WTC11 (cell line): ENCODE results near the gene GRAMD1B. TPM values are rescaled to one million over a fixed set of nuclear protein-coding genes. Genes with fewer than 3 reads are reported as not detected.

Experiments
- ATAC-seq: fragments of 200-7000 bp; cut with Tn5 transposase; 2 replicates; pipeline ENCODE4 v1.10.0; 2021; ENCODE audit warnings: mild to moderate bottlenecking, moderate library complexity
- CTCF ChIA-PET: fragments of 300-600 bp; sonication (Branson Sonifier 250); formaldehyde crosslinking; loops from one replicate; lab custom pipeline; 2021; ENCODE audit warnings: antibody characterized with exemption; lab: Charles Lee
- POLR2A ChIA-PET: fragments of 350-600 bp; sonication (Branson Sonifier 250); formaldehyde crosslinking; loops from one replicate; lab custom pipeline; 2021; ENCODE audit warnings: antibody characterized with exemption; lab: Charles Lee
- DNase-seq: peaks from one replicate; pipeline ENCODE4 v3.0.0; 2021; ENCODE audit warnings: low spot score
- H3K27ac Mint-ChIP-seq: 2 replicates; pipeline ENCODE4 v1.8.0; 2021; ENCODE audit warnings: mixed read lengths
- H3K27me3 Mint-ChIP-seq: 2 replicates; pipeline ENCODE4 v1.8.0; 2021; ENCODE audit warnings: low read depth, mild to moderate bottlenecking, moderate library complexity, mixed read lengths
- H3K36me3 Mint-ChIP-seq: 2 replicates; pipeline ENCODE4 v1.8.0; 2021; ENCODE audit warnings: mixed read lengths
- H3K4me1 Mint-ChIP-seq: 2 replicates; pipeline ENCODE4 v1.8.0; 2022; ENCODE audit warnings: mixed read lengths
- H3K4me3 Mint-ChIP-seq: 2 replicates; pipeline ENCODE4 v1.8.0; 2021; ENCODE audit warnings: mild to moderate bottlenecking, moderate library complexity, mixed read lengths
- H3K9me3 Mint-ChIP-seq: 2 replicates; pipeline ENCODE4 v1.8.0; 2021; ENCODE audit warnings: mixed read lengths
- ESRRA ChIP-seq: sonication (generic); formaldehyde crosslinking; IDR thresholded peaks from 2 replicates; pipeline ENCODE4 v1.8.1; 2022; ENCODE audit warnings: mild to moderate bottlenecking, missing genetic modification reagents, borderline replicate concordance
- FOXJ3 ChIP-seq: sonication (generic); formaldehyde crosslinking; IDR thresholded peaks from 2 replicates; pipeline ENCODE4 v1.9.0; 2021; ENCODE audit warnings: missing genetic modification reagents, mild to moderate bottlenecking, borderline replicate concordance
- GTF2I ChIP-seq: fragments of 250-450 bp; sonication (Bioruptor Pico); conservative IDR thresholded peaks from 2 replicates; pipeline ENCODE4 v1.4.0; 2021; ENCODE audit warnings: mild to moderate bottlenecking
- IRF2 ChIP-seq: sonication (generic); formaldehyde crosslinking; IDR thresholded peaks from 2 replicates; pipeline ENCODE4 v1.8.0; 2022; ENCODE audit warnings: low read depth, missing genetic modification reagents, borderline replicate concordance
- JAZF1 ChIP-seq: fragments of 250-450 bp; sonication (Bioruptor Pico); IDR thresholded peaks from 2 replicates; pipeline ENCODE4 v1.9.0; 2021; ENCODE audit warnings: moderate library complexity, mild to moderate bottlenecking, inconsistent platforms
- JUN ChIP-seq: sonication (generic); formaldehyde crosslinking; IDR thresholded peaks from 2 replicates; pipeline ENCODE4 v1.8.0; 2023; ENCODE audit warnings: mild to moderate bottlenecking, missing genetic modification reagents
- NR3C1 ChIP-seq: sonication (generic); formaldehyde crosslinking; conservative IDR thresholded peaks from 2 replicates; pipeline ENCODE4 v1.8.1; 2023; ENCODE audit warnings: low read depth, mild to moderate bottlenecking, missing genetic modification reagents
- OVOL2 ChIP-seq: fragments of 250-450 bp; sonication (Bioruptor Pico); IDR thresholded peaks from 2 replicates; pipeline ENCODE4 v1.9.0; 2021; ENCODE audit warnings: mild to moderate bottlenecking, borderline replicate concordance
- PRDM15 ChIP-seq: sonication (generic); formaldehyde crosslinking; IDR thresholded peaks from 2 replicates; pipeline ENCODE4 v1.8.0; 2022; ENCODE audit warnings: missing genetic modification reagents
- SOX15 ChIP-seq: fragments of 250-450 bp; sonication (Bioruptor Pico); IDR thresholded peaks from 2 replicates; pipeline ENCODE4 v1.9.0; 2021; ENCODE audit warnings: mild to moderate bottlenecking
- SP1 ChIP-seq: sonication (generic); formaldehyde crosslinking; conservative IDR thresholded peaks from 2 replicates; pipeline ENCODE4 v1.8.1; 2022; ENCODE audit warnings: missing genetic modification reagents
- TEAD1 ChIP-seq: sonication (generic); formaldehyde crosslinking; IDR thresholded peaks from 2 replicates; pipeline ENCODE4 v1.8.0; 2022; ENCODE audit warnings: mild to moderate bottlenecking, missing genetic modification reagents
- TP53 ChIP-seq: sonication (generic); formaldehyde crosslinking; IDR thresholded peaks from 2 replicates; pipeline ENCODE4 v1.8.1; 2023; ENCODE audit warnings: mild to moderate bottlenecking, missing genetic modification reagents
- ZBTB21 ChIP-seq: sonication (generic); formaldehyde crosslinking; IDR thresholded peaks from 2 replicates; pipeline ENCODE4 v1.8.1; 2023; ENCODE audit warnings: mild to moderate bottlenecking, missing genetic modification reagents, borderline replicate concordance
- ZNF232 ChIP-seq: sonication (generic); formaldehyde crosslinking; IDR thresholded peaks from 2 replicates; pipeline ENCODE4 v1.8.0; 2022; ENCODE audit warnings: mild to moderate bottlenecking, missing genetic modification reagents
- ZNF281 ChIP-seq: sonication (generic); formaldehyde crosslinking; IDR thresholded peaks from 2 replicates; pipeline ENCODE4 v1.8.0; 2023; ENCODE audit warnings: mild to moderate bottlenecking, missing genetic modification reagents
- ZNF423 ChIP-seq: fragments of 250-450 bp; sonication (Bioruptor Pico); IDR thresholded peaks from 2 replicates; pipeline ENCODE4 v2.1.2; 2022; ENCODE audit warnings: mild to moderate bottlenecking, moderate library complexity
- ZNF425 ChIP-seq: fragments of 250-450 bp; sonication (Bioruptor Pico); conservative IDR thresholded peaks from 2 replicates; pipeline ENCODE4 v1.9.0; 2021; ENCODE audit warnings: mild to moderate bottlenecking
- total RNA-seq: library from RNA; stranded (reverse); gene quantifications from 3 replicates; pipeline ENCODE4 v1.2.3, GENCODE V29; 2021
- TF ChIP-seq, protein P1 (sequence below): sonication (generic); formaldehyde crosslinking; IDR thresholded peaks from 2 replicates; pipeline ENCODE4 v1.8.0; 2023; ENCODE audit warnings: missing genetic modification reagents, mild to moderate bottlenecking, borderline replicate concordance

The GRAMD1B gene
- total RNA-seq, 1 experiment from 2014 or later, result 31.5 TPM

DNA sequence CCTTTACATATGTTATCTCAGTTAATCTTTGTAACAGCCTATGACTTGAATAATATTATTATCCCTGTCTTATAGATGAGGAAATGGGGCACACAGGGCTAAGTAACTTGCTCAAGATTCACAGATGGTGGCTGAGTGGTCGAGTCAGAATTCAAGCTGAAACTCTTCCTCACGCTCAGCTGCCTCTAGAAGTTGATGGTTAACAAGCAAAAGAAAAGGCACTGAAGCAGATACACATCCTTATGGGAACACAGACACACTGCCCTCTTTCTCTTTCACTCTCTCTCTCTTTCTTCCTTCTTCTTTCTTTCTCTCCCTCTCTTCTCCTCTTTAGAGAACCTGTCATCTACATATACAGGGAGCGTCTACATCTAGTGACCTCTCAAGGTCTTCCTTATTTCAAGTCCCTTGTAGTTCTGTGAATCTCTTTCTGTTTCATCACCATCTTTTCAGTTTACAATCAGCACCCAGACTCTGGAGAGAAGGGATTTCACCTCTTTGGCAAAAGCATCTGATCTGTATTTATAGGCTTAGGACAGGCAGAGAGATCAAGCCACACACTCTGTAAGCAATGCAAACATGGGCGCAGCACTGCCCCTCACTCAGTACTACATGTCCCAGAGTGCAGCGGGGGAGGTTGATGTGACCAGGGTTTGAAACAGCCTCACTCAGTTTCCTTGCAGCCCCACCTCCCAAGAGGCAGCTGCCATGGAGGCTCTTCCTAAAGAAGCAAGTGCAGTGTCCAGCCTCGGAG, 75.7 kb downstream of the GRAMD1B start:
- ChIA-PET POLR2A (interaction anchor here (1.1 kb wide), 1 partner anchor 11 kb away, joined by 4 read pairs; no protein-coding TSS in a partner anchor), CTCF (interaction anchor here (0.9 to 1.9 kb wide), 5 partner anchors 11 to 271 kb away, joined by 3 to 6 read pairs (median 4); no protein-coding TSS in a partner anchor)
- Mint-ChIP-seq H3K4me3 (no peak overlapping the region), H3K27ac (peak overlapping the region; percentile 11), H3K27me3 (no peaks in the 10 kb centered on the region), H3K36me3 (no peaks in the 10 kb centered on the region), H3K4me1 (peaks cover 36% of the 10 kb centered on the region), H3K9me3 (no peaks in the 10 kb centered on the region)
- TF ChIP-seq ZNF423 (CRISPR knock-in tag) (no peak), ZNF232 (no peak), SP1 (CRISPR knock-in tag) (no peak), ZNF281 (CRISPR knock-in tag) (no peak), OVOL2 (no peak), ZBTB21 (CRISPR knock-in tag) (no peak), IRF2 (CRISPR knock-in tag) (no peak)
- DNase-seq, result peak; percentile 67
- peak; percentile 90 for ATAC-seq

- TF ChIP-seq ZNF425 (CRISPR knock-in tag) (no peak), PRDM15 (CRISPR knock-in tag) (no peak), GTF2I (CRISPR knock-in tag) (no peak), JAZF1 (CRISPR knock-in tag) (no peak), ESRRA (CRISPR knock-in tag) (no peak), SOX15 (no peak), JUN (no peak), FOXJ3 (CRISPR knock-in tag) (no peak), TEAD1 (CRISPR knock-in tag) (no peak), NR3C1 (no peak), TP53 (CRISPR knock-in tag) (no peak)
- TF ChIP-seq, protein P1, sequence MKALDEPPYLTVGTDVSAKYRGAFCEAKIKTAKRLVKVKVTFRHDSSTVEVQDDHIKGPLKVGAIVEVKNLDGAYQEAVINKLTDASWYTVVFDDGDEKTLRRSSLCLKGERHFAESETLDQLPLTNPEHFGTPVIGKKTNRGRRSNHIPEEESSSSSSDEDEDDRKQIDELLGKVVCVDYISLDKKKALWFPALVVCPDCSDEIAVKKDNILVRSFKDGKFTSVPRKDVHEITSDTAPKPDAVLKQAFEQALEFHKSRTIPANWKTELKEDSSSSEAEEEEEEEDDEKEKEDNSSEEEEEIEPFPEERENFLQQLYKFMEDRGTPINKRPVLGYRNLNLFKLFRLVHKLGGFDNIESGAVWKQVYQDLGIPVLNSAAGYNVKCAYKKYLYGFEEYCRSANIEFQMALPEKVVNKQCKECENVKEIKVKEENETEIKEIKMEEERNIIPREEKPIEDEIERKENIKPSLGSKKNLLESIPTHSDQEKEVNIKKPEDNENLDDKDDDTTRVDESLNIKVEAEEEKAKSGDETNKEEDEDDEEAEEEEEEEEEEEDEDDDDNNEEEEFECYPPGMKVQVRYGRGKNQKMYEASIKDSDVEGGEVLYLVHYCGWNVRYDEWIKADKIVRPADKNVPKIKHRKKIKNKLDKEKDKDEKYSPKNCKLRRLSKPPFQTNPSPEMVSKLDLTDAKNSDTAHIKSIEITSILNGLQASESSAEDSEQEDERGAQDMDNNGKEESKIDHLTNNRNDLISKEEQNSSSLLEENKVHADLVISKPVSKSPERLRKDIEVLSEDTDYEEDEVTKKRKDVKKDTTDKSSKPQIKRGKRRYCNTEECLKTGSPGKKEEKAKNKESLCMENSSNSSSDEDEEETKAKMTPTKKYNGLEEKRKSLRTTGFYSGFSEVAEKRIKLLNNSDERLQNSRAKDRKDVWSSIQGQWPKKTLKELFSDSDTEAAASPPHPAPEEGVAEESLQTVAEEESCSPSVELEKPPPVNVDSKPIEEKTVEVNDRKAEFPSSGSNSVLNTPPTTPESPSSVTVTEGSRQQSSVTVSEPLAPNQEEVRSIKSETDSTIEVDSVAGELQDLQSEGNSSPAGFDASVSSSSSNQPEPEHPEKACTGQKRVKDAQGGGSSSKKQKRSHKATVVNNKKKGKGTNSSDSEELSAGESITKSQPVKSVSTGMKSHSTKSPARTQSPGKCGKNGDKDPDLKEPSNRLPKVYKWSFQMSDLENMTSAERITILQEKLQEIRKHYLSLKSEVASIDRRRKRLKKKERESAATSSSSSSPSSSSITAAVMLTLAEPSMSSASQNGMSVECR (CRISPR knock-in tag), result no peak
- H3K4me3 Mint-ChIP-seq, result no peak overlapping the region
- no peaks in the 10 kb centered on the region for H3K27me3 Mint-ChIP-seq
- no peak overlapping the region for H3K27ac Mint-ChIP-seq
- H3K9me3 Mint-ChIP-seq, result no peaks in the 10 kb centered on the region
- H3K36me3 Mint-ChIP-seq, result no peaks in the 10 kb centered on the region
- ATAC-seq, result no peak
- H3K4me1 Mint-ChIP-seq, result peaks cover 49% of the 10 kb centered on the region
- DNase-seq, result no peak
- ChIA-PET CTCF (interaction anchor here (0.9 kb wide), 1 partner anchor 272 kb away, joined by 3 read pairs; no protein-coding TSS in a partner anchor), POLR2A (no interaction called here)
Measured at GRCh38 chr11:123507043-123507442, 77.0 kb downstream of the GRAMD1B start.
